NCI-H1048 (cell line): ENCODE data around the gene ITM2B.
"Not testable (repeated sequence)": the region's sequence is repeated elsewhere in the genome, so short reads cannot be mapped to it uniquely, and the experiment has no call there.

Experiments used
- DNase-seq: peaks from one replicate; lab custom pipeline; 2025; lab: John Stamatoyannopoulos, UW

The ITM2B gene

DNA sequence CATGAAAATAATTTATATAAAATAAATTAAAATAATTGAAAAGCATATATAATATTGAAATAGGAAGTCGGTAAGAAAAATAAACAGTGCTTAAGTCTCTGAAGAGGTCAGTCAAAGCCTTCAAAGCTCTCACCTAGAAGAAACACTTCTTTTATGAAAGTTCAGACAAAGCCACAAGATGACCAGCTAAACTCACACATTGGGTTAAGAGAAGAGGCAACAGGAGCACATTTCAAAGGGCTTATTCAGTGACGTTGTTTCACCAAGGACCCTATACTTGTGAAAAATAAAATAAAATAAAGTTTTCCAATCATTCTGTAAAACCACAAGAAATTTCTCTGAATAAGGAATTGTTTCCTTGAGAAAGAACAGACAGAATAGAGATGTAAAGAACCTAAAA, 2.5 kb upstream of the ITM2B start:
- DNase-seq: no peak

DNA sequence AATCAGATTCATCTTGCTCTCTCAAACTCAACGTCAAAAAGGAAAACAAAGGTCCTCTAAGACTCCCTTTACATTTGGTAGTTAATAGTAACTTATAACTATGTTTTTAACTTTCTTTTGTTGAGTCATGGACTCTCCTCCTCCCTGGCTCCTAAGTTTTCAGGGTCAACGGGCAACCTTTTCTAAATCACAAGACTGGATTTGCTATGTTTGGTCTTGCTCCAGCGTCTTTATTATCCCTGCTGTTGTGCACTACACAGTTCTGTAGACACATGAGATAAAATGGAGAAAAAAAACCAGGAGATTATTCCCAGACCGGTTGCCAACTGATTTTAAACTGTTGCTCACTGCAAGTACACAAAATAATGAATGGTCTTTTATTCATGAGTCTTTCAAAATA, 1.9 kb upstream of the ITM2B start:
- DNase-seq: no peak

DNA sequence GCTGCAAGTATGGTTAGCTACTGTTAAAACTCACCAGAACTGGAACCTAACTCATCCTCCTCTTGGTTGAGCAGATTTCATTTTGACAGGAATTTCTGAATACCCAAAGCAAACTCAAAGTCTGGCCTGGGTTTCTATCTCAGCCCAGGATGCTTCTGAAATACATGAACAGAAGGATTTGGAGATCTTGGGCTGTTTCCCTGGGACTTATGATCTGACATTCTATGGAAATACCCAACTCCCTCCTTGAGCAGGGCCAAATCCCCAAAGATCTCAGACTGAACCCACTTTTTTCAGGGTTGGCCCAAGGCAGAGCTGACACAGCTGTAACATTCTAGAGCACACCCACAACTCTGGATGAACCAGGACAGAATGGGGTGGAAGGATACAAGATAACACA, 1.1 kb upstream of the ITM2B start:
- DNase-seq: no peak

DNA sequence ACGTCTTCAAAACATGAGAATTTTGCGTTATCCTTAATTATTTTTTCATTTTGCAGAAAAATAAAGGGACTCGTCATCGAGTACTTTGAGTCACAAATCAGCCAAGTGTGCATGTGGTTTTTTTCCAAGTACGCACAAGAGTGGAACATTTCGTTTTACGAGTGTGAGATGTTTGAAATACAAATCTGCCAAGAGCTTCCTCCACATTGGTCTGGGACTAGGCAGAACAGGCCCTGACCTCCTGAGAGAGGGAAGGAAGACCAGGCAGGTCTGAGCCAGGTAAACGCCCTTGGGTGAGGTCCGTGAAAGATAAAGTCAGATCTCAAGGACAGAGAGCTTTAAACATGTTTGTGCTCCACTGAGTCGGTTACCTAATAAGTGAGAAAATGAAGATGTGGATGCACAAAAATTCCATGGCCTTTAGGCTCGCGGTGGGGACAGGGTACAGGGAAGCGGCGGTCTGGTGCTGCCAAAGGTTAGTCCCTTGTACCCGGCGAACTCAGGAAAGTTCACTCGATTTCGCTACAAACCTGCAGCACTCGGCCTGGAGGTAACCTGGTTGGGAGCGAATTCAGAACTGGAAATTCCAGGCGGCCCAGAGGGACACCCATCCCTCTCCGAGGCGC, 473 bp upstream of the ITM2B start:
- DNase-seq: no peak

DNA sequence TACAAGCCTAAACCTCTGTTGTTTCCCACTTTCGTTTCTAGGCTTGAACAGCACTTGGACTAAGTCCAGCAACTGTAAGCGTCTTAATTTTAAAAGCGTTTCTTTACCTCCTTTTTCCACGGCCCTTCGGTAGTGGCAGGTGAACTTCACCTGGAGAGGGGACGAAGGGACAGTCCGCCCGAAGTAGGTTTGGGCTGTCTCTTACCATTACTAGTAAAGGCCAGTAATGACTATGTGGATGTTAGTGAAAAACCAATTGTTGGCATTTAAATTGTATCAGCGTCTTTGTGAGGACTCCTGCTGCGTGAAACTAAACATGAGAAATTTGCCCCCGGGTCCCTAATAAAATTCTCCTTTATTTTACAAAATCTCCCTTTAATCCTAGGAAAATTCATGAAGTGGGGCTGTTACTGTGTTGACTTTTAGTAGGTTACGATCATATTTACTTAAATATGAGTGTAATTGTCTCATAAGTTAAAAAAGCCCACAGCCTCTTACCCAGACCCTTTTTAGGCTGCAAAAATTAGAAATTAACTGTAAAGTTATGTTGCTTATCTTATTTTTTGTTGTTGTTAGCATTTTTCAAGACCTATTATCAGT, 983 bp downstream of the ITM2B start:
- no peak for DNase-seq

DNA sequence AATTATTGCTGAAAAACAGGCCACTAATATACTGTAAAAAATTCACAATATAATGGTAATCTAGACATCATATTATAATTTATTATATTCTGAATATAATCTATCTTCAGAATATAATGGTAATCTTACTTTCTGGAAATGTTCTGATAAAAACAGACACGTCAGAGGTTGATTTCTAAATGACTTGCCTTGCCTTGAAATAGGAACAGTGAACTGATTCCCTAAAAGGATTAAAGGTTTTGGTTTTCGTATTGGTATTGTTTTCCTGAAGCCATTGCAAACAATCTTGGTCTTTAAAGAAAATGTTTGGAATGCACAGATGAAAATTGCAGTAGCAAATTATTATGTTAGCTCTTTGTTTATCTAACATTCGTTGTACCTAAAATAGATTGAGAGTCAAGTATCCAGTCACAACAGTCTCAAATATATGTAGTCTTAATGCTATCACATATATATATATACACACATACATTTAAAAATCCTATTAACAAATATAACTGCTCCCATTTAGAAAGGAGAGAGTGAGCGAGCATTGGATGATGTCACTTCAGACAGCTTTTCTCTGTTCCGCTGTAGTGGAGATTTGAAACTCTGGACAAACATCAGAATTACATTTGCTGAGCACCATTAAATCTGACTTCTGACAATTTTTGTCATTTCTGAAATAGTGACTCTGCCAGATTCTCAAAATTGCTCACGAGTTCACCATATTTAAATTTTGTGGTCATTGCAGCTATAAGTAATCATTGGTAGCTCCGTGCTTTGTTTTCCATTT, 1.7 kb downstream of the ITM2B start:
- DNase-seq: no peak

DNA sequence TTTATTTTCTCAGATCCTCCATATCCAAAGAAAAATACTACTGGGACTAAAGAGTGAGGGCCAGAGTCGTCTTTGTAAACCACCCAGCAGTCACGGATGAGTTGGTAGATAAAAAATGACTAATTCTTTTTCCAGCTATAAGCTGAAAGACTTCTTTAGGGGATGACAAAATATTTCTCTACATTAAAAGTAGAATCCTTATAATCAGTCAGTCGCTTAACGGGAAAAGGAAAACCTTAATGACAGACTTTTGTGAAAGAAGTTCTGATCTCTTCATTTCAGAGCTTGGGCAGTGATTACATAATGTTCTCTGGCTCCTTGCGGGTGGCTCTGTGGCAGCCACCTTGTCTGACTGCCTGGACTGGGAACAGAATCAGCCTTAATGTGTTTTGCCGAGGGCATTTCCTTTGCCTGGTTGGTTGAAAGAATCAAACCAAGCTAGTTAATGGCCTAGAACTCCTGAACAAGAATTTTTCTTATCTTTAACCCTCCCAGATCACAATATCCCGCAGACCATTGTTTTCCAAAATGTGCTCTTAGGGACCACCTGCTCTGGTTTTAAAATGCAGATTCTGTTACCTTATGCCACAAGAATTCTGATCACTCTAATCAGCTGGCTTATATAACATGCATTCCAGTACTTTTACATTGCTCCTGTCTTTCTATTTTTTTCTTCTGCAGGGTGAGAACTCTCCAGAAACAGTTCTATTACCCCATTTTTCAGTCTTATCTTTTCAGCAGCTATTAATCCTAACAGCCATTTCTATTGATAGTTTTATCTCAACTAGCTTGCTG, 2.5 kb downstream of the ITM2B start:
- DNase-seq: peak; percentile 5

DNA sequence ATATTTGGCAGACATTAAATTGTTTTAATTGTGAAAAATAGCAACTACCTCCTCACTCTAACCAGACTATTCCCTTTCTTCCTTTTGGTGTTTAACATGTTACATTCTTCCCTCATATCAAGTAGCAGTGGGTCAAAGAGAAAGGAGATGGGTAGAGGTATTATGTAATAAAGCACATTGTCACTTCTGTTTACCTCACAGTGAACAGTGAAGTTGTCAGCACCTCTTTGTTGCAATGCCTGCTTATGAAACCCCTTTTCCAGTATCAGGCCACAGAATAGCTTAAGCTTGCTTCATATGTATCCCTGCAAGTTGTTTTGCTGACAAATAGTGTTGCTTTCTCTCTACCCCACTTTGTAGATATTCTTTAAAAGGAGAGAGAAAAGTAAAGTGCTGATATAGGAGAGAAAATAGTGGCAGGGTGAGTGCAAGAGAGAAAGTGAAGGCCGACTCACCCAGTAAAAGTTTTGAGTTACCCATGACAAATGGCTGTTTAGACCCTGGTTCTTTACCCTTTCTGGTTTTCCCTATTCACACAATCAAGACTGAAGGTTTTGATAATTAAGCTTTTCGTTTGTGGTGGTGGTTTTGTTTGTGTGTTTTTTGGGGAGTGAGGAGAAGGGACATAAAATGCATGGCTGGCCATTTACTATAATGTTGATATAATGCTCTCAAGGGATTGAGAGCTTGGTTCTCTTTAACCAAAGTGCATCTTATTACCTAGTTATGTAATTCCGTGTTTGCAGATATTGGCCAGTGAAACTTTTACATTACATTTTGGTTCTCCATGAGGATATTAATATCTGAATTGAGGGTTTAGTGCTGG, 3.7 kb downstream of the ITM2B start:
- no peak for DNase-seq

DNA sequence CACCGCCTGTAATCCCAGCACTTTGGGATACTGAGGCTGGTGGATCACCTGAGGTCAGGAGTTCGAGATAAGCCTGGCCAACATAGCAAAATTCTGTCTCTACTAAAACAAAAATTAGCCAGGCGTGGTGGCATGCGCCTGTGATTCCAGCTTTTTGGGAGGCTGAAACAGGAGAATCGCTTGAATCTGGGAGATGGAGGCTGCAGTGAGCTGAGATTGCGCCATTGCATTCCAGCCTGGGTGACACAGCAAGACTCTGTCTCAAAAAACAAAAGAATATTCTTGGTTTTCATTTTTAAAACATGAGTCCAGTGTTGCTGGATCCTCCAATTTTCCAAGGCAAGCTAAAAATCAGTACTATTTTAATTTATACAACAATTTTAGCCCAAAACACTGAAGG, 6.4 kb downstream of the ITM2B start:
- DNase-seq: not testable (repeated sequence)

DNA sequence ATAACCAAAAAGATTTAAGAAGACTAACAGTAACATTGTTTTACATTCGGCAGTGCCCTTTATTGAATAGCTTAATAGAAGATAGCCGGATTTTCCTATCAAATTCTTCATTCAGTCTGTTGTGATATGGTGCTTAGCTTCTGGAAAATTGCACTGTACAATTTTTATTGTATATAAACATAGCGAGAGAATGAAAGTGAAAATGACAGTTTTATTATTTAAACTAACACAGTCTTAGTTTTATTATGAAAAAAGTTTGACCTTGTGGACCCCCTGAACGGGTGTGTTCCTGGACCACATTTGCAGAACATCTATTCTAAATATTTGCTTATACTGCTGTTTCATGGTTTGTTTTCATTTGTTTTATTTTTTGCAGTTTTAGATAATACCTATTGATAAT, 8.6 kb downstream of the ITM2B start:
- no peak for DNase-seq

DNA sequence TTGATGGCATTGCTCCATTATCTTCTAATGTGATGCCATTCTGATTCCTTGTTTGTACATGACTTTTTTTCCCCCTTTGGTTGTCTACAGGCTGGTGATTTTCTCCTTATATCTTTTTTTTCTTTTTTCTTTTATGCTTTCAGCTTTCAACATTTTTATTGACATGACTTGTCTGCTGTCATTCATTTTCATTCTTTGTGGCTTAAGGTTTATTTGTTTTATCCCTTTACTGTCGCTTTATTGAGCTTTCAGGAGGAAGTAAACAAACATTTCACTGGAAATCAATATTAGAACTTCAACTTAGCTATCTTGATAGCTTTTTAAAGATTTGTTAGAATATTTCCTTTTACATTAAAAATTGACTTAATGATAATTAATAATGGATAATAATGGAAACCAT, 9.7 kb downstream of the ITM2B start:
- DNase-seq: no peak

DNA sequence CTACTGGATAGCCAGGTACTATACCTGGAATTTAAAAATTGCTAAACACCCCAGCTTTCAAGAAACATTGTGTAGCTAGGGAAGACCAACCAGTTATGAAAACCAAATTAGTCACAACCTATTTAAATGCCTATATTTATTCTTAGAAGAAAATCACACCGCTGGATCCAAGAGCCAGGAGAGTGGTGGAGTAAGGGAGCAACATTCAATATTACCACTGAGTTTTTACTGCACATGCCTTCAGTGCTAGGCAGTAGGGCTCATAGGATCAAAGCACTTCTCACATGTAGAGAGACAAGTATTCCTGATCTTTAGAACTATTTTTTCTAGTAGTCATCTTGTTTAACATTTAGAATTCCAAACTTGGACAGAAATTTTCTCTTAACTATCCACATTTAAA, 11.2 kb downstream of the ITM2B start:
- DNase-seq: no peak

DNA sequence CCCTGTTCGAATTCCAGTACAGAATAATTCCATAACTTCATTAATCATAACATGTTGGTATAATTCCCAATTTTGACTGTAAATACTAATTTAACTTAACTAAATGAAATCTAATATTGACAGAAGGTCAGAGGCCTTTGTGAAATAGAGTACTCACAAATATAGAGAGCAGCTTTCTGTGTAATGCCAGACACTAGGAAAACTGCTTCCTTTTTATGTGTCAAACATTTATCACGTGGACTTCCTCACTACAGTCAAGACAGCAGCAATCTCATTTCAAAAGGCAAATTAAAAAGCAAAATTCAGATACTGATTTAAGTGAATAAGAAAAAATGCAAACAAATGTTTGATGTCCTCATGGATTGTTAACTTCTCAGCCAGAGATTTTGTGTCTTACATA, 13.1 kb downstream of the ITM2B start:
- no peak for DNase-seq

DNA sequence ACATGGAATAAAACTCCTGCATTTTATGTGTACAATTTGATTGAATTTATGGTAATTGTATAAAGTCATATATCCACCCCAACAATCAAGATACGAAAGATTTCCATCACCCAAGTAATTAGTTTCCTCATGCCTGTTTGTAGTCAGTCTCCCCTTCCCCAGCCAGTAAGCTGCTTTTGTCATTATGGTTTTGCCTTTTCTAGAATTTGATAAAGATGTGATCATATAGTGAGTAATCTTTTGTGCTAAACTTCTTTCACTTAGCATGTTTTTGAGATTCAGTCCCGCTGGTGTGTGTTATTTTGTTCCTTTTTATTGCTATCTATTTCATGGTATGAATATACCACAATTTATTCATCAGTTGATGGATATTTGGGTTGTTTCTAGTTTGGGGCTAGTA, 16.0 kb downstream of the ITM2B start:
- DNase-seq: no peak

DNA sequence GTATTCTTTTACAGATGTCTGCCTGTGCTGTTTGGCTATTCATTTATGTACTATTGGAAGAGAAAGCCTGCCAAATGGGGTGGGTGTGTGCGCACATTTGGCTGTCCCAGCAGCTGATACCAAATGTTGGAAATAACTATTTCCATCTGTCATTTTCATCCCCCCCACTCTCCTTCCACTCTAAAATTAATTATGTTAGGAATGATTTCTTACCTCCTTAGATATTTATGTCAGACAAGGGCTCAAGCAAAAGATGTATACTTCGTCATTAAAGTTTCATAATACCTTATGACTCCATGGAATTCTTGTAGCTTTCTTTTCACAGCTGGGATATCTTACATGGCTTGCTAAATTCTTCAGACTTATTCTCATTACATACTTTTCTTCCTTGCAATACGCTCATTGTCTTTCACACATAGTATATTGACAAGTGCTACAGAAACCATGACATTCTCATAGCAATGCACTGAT, 18.6 kb downstream of the ITM2B start:
- DNase-seq: no peak

DNA sequence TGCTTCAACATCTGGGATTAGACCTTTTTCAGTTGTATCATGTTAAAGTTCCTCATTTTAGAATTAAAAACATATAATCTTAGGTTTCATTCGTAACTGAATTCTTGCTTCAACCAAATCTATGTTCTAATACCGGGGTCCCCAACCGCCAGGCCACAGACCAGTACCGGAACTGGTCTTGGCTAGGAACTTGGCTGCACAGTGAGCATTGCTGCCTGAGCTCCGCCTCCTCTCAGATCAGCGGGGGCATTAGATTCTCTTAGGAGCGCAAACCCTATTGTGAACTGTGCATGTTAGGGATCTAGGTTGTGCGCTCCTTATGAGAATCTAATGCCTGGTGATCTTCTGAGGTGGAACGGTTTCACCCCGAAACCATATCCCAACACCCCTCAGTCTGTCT, 19.2 kb downstream of the ITM2B start:
- DNase-seq: no peak

DNA sequence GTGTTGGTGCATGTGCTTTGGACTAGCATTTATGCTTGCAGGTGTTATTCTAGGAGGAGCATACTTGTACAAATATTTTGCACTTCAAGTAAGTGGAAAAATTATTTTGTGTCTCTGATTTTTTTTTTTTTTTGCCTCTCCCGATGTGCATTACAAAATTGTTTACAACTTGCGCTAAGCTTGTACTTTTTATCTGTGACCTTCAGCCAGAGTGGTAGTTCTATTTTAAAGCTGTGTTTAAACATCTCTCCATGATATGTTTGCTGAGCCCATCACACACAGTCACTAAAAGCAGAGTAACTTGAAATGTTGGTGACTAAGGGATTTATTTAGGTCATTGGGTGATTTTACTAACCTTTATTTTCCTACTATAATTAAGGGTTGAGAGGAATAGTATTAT, 20.8 kb downstream of the ITM2B start:
- DNase-seq: no peak

DNA sequence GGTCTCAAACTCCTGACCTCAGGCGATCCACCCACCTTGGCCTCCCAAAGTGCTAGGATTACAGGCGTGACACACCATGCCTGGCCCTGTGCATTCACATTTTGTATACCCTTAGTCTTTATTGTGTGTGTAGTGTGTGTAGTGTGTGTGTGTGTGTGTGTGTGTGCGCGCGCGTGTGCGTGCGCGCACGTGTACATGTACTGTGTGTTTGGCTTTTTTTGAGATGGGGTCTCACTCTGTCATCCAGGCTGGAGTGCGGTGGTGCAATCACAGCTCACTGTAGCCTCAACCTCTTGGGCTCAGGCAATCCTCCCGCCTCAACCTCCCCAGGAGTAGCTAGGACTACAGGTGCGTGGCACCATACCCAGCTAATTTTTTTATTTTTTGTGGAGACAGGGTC, 22.1 kb downstream of the ITM2B start:
- no peak for DNase-seq

DNA sequence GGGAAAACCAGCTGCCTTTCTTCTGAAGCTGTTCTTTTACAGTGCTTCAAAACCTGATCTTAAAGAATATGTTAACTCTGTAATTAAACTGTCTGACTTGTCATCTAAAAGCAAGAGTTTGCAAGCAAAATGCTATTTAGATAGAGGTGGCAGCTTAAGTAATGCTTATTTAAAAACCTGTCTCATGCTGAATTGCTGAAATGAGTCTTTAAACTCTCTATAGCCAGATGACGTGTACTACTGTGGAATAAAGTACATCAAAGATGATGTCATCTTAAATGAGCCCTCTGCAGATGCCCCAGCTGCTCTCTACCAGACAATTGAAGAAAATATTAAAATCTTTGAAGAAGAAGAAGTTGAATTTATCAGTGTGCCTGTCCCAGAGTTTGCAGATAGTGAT, 22.9 kb downstream of the ITM2B start:
- DNase-seq: no peak

DNA sequence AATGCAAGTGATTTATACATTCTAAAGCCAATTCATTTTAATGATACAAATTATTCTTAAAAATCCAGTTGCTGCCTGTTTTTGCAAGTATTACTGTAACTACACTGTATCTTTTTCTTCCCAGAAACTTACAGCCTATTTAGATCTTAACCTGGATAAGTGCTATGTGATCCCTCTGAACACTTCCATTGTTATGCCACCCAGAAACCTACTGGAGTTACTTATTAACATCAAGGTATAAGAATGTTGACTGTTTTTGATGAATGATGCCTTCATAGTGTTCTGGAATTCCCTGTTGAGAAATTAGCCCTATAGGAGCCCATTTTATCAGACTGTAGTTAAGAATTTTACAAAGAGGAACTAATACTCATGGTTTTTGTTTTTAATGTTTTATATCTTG, 25.0 kb downstream of the ITM2B start:
- no peak for DNase-seq

DNA sequence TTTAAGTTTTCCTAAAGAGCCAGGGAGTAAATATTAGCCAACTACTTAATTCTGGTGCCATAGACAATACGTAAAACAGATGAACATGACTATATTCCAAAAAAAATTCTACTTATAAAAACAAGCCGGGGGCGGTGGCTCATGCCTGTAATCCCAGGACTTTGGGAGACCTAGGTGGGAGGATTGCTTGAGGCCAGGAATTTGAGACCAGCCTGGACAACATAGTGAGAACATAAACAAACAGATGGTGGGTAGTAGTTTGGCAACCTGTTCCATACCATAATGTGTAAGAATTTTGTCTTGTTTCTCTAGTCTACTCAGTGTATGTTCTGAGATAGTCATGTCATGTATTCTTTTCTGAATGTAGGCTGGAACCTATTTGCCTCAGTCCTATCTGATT, 25.4 kb downstream of the ITM2B start:
- DNase-seq: no peak

DNA sequence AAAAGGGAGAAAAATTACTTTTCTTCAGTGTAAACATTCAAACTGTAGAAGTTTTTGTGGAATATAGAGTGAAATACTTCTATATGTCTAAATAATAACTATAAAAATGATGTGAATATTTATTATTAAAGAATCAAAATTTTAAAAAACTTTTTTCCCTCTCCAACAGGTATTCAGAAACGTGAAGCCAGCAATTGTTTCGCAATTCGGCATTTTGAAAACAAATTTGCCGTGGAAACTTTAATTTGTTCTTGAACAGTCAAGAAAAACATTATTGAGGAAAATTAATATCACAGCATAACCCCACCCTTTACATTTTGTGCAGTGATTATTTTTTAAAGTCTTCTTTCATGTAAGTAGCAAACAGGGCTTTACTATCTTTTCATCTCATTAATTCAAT, 28.0 kb downstream of the ITM2B start:
- no peak for DNase-seq
